Measurements from ENCODE around the gene SLAMF7.

Gene SLAMF7

GRCh38 chr1:160798439-160798838 is 59.4 kb downstream of the SLAMF7 start:
- no peak for DNase-seq (ENCODE audit: low read depth, low spot score)
- H3K4me3 ChIP-seq (ENCODE audit: low read depth, low read length) = no peak overlapping the region
- in situ Hi-C loops (cut with HindIII; ENCODE audit: low sequenced_read_pairs) = no loop called here
- TF ChIP-seq CTCF (IDR thresholded peaks at IDR 0.05; ENCODE audit: low read depth, low read length) = no peak

- in situ Hi-C loops (cut with HindIII; ENCODE audit: low sequenced_read_pairs) = no loop called here
- no peak overlapping the region for H3K4me3 ChIP-seq (ENCODE audit: low read depth, low read length)
- DNase-seq (ENCODE audit: low read depth, low spot score) = no peak
- no peak for TF ChIP-seq CTCF (IDR thresholded peaks at IDR 0.05; ENCODE audit: low read depth, low read length)
These were observed 60.6 kb downstream of the SLAMF7 start for GRCh38 chr1:160799641-160800040.

GRCh38 chr1:160800142-160800541 is 61.1 kb downstream of the SLAMF7 start:
- TF ChIP-seq CTCF (IDR thresholded peaks at IDR 0.05; ENCODE audit: low read depth, low read length) = no peak
- DNase-seq (ENCODE audit: low read depth, low spot score) = no peak
- in situ Hi-C loops (cut with HindIII; ENCODE audit: low sequenced_read_pairs) = no loop called here
- H3K4me3 ChIP-seq (ENCODE audit: low read depth, low read length) = no peak overlapping the region

GRCh38 chr1:160800645-160801408 is 61.8 kb downstream of the SLAMF7 start:
- H3K4me3 ChIP-seq (ENCODE audit: low read depth, low read length) = no peak overlapping the region
- TF ChIP-seq CTCF (IDR thresholded peaks at IDR 0.05; ENCODE audit: low read depth, low read length) = no peak
- DNase-seq (ENCODE audit: low read depth, low spot score) = no peak
- in situ Hi-C loops (cut with HindIII; ENCODE audit: low sequenced_read_pairs) = no loop called here

- no peak overlapping the region for H3K4me3 ChIP-seq (ENCODE audit: low read depth, low read length)
- no peak for TF ChIP-seq CTCF (IDR thresholded peaks at IDR 0.05; ENCODE audit: low read depth, low read length)
- in situ Hi-C loops (cut with HindIII; ENCODE audit: low sequenced_read_pairs) = no loop called here
- DNase-seq (ENCODE audit: low read depth, low spot score) = no peak
These were observed 63.0 kb downstream of the SLAMF7 start for GRCh38 chr1:160801836-160802580.
